ENCODE data around the gene TRNAU1AP.

- no peak for TF ChIP-seq CTCF (conservative IDR thresholded peaks at IDR 0.05)
- no peak for TF ChIP-seq EZH2 (IDR thresholded peaks at IDR 0.05; ENCODE audit: low read depth)
Measured at GRCh38 chr1:28573564-28573963, 20.7 kb downstream of the TRNAU1AP start.

All from PC-9 (cell line).